H1 (cell line): ENCODE results near the gene IGLL5. TPM values are rescaled to one million over a fixed set of nuclear protein-coding genes. Genes with fewer than 3 reads are reported as not detected.

Source experiments
- CTCF ChIA-PET: fragments of 300-600 bp; sonication (Branson Sonifier 250); formaldehyde crosslinking; loops from one replicate; lab custom pipeline; 2021; ENCODE audit not compliant: partially characterized antibody; lab: Charles Lee
- POLR2A ChIA-PET: fragments of 300-600 bp; sonication (Branson Sonifier 250); formaldehyde crosslinking; loops from one replicate; lab custom pipeline; 2021; ENCODE audit warnings: inconsistent platforms; ENCODE audit not compliant: partially characterized antibody; lab: Charles Lee
- DNase-seq, 2 experiments: peaks; one replicate each; pipeline versions ENCODE4 v3.0.0 to v3.0.0-alpha.2; 2010 to 2022; ENCODE audit warnings: low spot score in 2 of 2, low read depth in 1 of 2, mixed read lengths in 1 of 2
- FAIRE-seq: peaks from 2 replicates; lab custom pipeline; 2011; peaks lifted over from hg19 to GRCh38; lab: Jason Lieb, UNC
- H2AFZ ChIP-seq: 2 replicates; pipeline ENCODE4 v1.8.1; 2012; ENCODE audit warnings: low read length, inconsistent platforms
- H2AK5ac ChIP-seq: 2 replicates; pipeline ENCODE4 v1.6.1; 2013; ENCODE audit warnings: low read depth, low read length
- H2BK120ac ChIP-seq: replicated peaks from 2 replicates; pipeline ENCODE3; 2013; ENCODE audit warnings: low read depth, low read length, inconsistent platforms
- H2BK12ac ChIP-seq: 2 replicates; pipeline ENCODE4 v1.6.1; 2013; ENCODE audit warnings: low read depth, low read length
- H2BK15ac ChIP-seq: 2 replicates; pipeline ENCODE4 v1.6.1; 2013; ENCODE audit warnings: low read length
- H2BK20ac ChIP-seq: 2 replicates; pipeline ENCODE4 v1.6.1; 2013; ENCODE audit warnings: low read length
- H2BK5ac ChIP-seq: 2 replicates; pipeline ENCODE4 v1.6.1; 2013; ENCODE audit warnings: low read depth, low read length
- H3K14ac ChIP-seq: 2 replicates; pipeline ENCODE4 v1.6.1; 2013; ENCODE audit warnings: inconsistent platforms; ENCODE audit not compliant: insufficient read length
- H3K18ac ChIP-seq: 2 replicates; pipeline ENCODE4 v1.6.1; 2013; ENCODE audit warnings: low read length; ENCODE audit errors: extremely low read depth
- H3K23ac ChIP-seq: 2 replicates; pipeline ENCODE4 v1.6.1; 2013; ENCODE audit warnings: inconsistent platforms; ENCODE audit not compliant: insufficient read length
- H3K23me2 ChIP-seq: 2 replicates; pipeline ENCODE4 v1.6.1; 2013; ENCODE audit warnings: low read depth, low read length
- H3K27ac ChIP-seq: 2 replicates; pipeline ENCODE4 v1.6.1; 2011; ENCODE audit warnings: low read depth, low read length, inconsistent platforms
- H3K27me3 ChIP-seq, 4 experiments: replicated peaks in 1 of 4; 1 replicate in 1 of 4; 2 replicates in 3 of 4; pipeline versions ENCODE4 v1.6.1 to v1.8.1; 2011 to 2013; ENCODE audit warnings: low read length in 3 of 4, mild to moderate bottlenecking in 3 of 4, inconsistent platforms in 2 of 4, mixed read lengths in 2 of 4, moderate library complexity in 1 of 4; ENCODE audit not compliant: control insufficient read depth in 3 of 4, insufficient read depth in 3 of 4; ENCODE audit errors: extremely low read depth in 1 of 4
- H3K36me3 ChIP-seq, 4 experiments: 2 replicates each; pipeline versions ENCODE4 v1.6.1 to v1.8.1; 2011 to 2013; ENCODE audit warnings: mild to moderate bottlenecking in 4 of 4, low read length in 3 of 4, moderate library complexity in 2 of 4, control low read depth in 1 of 4, inconsistent platforms in 1 of 4; ENCODE audit not compliant: insufficient read depth in 4 of 4, control insufficient read depth in 2 of 4
- H3K4ac ChIP-seq: replicated peaks from 2 replicates; pipeline ENCODE3; 2013; ENCODE audit warnings: low read length, low read depth, mixed read lengths, inconsistent platforms; ENCODE audit not compliant: insufficient read length
- H3K4me1 ChIP-seq, 4 experiments: replicated peaks in 1 of 4; 1 replicate in 1 of 4; 2 replicates in 3 of 4; pipeline versions ENCODE4 v1.6.1 to v1.8.1; 2011 to 2013; ENCODE audit warnings: low read length in 3 of 4, inconsistent platforms in 2 of 4, mixed read lengths in 1 of 4; ENCODE audit not compliant: insufficient read depth in 4 of 4, control insufficient read depth in 3 of 4
- H3K4me2 ChIP-seq, 2 experiments: 2 replicates each; pipeline versions ENCODE4 v1.6.1 to v1.8.1; 2011 to 2013; ENCODE audit warnings: low read depth in 2 of 2, low read length in 2 of 2, control low read depth in 1 of 2, inconsistent platforms in 1 of 2, mild to moderate bottlenecking in 1 of 2; ENCODE audit not compliant: insufficient read depth in 1 of 2
- H3K4me3 ChIP-seq, 4 experiments: fragments of 200-600, 300-600 bp in 1 of 4; sonication (generic), shearing (Covaris generic), sonication (Bioruptor Twin) in 1 of 4; 2 replicates each; pipeline versions ENCODE4 v1.5.1 to v1.8.1; 2011 to 2016; ENCODE audit warnings: low read length in 4 of 4, low read depth in 3 of 4, control low read depth in 2 of 4, inconsistent platforms in 2 of 4, mild to moderate bottlenecking in 2 of 4, mixed read lengths in 1 of 4, moderate library complexity in 1 of 4; ENCODE audit not compliant: insufficient read depth in 2 of 4; ENCODE audit errors: extremely low read depth in 1 of 4
- H3K56ac ChIP-seq: replicated peaks from 2 replicates; pipeline ENCODE3; 2013; ENCODE audit warnings: low read depth, mild to moderate bottlenecking, mixed read lengths, low read length, inconsistent platforms; ENCODE audit not compliant: insufficient read length
- H3K79me1 ChIP-seq: 2 replicates; pipeline ENCODE4 v1.6.1; 2013; ENCODE audit warnings: low read depth, low read length, control low read depth
- H3K79me2 ChIP-seq, 2 experiments: 2 replicates each; pipeline versions ENCODE4 v1.6.1 to v1.8.1; 2012 to 2013; ENCODE audit warnings: low read length in 2 of 2, mild to moderate bottlenecking in 2 of 2, inconsistent platforms in 1 of 2; ENCODE audit not compliant: insufficient read depth in 2 of 2, control insufficient read depth in 1 of 2
- H3K9ac ChIP-seq, 4 experiments: replicated peaks in 1 of 4; 1 replicate in 1 of 4; 2 replicates in 3 of 4; pipeline versions ENCODE4 v1.6.1 to v1.8.1; 2011 to 2013; ENCODE audit warnings: low read depth in 3 of 4, low read length in 3 of 4, control low read depth in 2 of 4, mild to moderate bottlenecking in 2 of 4, moderate library complexity in 2 of 4, inconsistent platforms in 1 of 4; ENCODE audit errors: extremely low read depth in 1 of 4
- H3K9me3 ChIP-seq, 2 experiments: 2 replicates each; pipeline versions ENCODE4 v1.6.1 to v1.8.1; 2012 to 2013; ENCODE audit warnings: mild to moderate bottlenecking in 2 of 2, moderate library complexity in 2 of 2, control low read depth in 1 of 2, inconsistent platforms in 1 of 2, low read depth in 1 of 2, low read length in 1 of 2, mixed read lengths in 1 of 2; ENCODE audit not compliant: insufficient read depth in 2 of 2
- H4K20me1 ChIP-seq, 2 experiments: replicated peaks in 1 of 2; 2 replicates each; pipeline versions ENCODE3 to v1.8.1; 2011 to 2013; ENCODE audit warnings: inconsistent platforms in 2 of 2, low read length in 2 of 2, mild to moderate bottlenecking in 1 of 2; ENCODE audit not compliant: insufficient read depth in 2 of 2, control insufficient read depth in 1 of 2
- H4K5ac ChIP-seq: 2 replicates; pipeline ENCODE4 v1.6.1; 2013; ENCODE audit warnings: low read length, low read depth, mixed read lengths, inconsistent platforms; ENCODE audit not compliant: insufficient read length
- H4K8ac ChIP-seq: 2 replicates; pipeline ENCODE4 v1.8.0; 2013; ENCODE audit warnings: mild to moderate bottlenecking, moderate library complexity, low read length, inconsistent platforms; ENCODE audit not compliant: insufficient read depth; ENCODE audit errors: extremely low read depth
- H4K91ac ChIP-seq: replicated peaks from 2 replicates; pipeline ENCODE3; 2013; ENCODE audit warnings: low read length, mixed read lengths, inconsistent platforms; ENCODE audit not compliant: insufficient read length
- CTCF ChIP-seq, 3 experiments: IDR thresholded peaks; 1 replicate in 2 of 3; 2 replicates in 1 of 3; pipeline versions ENCODE4 v1.5.1 to v1.6.1; 2011; ENCODE audit warnings: low read length in 3 of 3, mild to moderate bottlenecking in 3 of 3, inconsistent platforms in 2 of 3, low read depth in 1 of 3, moderate library complexity in 1 of 3; ENCODE audit not compliant: insufficient read depth in 1 of 3; ENCODE audit errors: control extremely low read depth in 1 of 3
- RBBP5 ChIP-seq: IDR thresholded peaks from 2 replicates; pipeline ENCODE4 v1.7.1; 2012; ENCODE audit warnings: low read depth, mild to moderate bottlenecking, inconsistent platforms, low read length, moderate library complexity, borderline replicate concordance
- WGBS, 2 experiments: shearing (Covaris generic) in 1 of 2; methylation state at CpG; one replicate each; pipeline versions ENCODE4 v1.1.6 to v1.1.7; 2013 to 2015; ENCODE audit warnings: low lambda C conversion rate in 2 of 2, mixed read lengths in 2 of 2, inconsistent platforms in 1 of 2, low coverage in 1 of 2, missing lambda C conversion rate in 1 of 2; ENCODE audit not compliant: insufficient replicate concordance in 2 of 2, insufficient coverage in 1 of 2, insufficient read length in 1 of 2; ENCODE audit errors: extremely low coverage in 1 of 2, missing lambda C conversion rate in 1 of 2; 5-methylcytosine and 5-hydroxymethylcytosine counted together
- polyA plus RNA-seq, 7 experiments: library from polyadenylated mRNA; depleted of rRNA in 3 of 7; stranded (reverse) in 5 of 7; unstranded in 2 of 7; fragments of >200 nt in 5 of 7; fragments of 200-250 nt in 2 of 7; gene quantifications; 1 replicate in 5 of 7; 2 replicates in 1 of 7; 4 replicates in 1 of 7; pipeline versions ENCODE4 v1.2.1 to v1.2.3, GENCODE V29; 2011 to 2013; ENCODE audit warnings: missing spikeins in 2 of 7, mixed read lengths in 2 of 7
- total RNA-seq: library from RNA; stranded (reverse); fragmentation: NEBNext Ultra II Directional; extraction: Animal tissue kit (Norgen Biotek cat#: 25700); gene quantifications from 2 replicates; pipeline ENCODE4 v1.2.1, GENCODE V29; 2021

The IGLL5 gene
- total and polyA plus RNA-seq, 2 of the 8 experiments (the other 6 are each of a cell fraction or from before 2014, with no cell fraction given), result not detected

GRCh38 chr22:22943521-22944267 lies 56.1 kb downstream of the IGLL5 start:
- Histone ChIP-seq H3K4me2 (no peak overlapping the region), H3K4me1 (no peaks in the 10 kb centered on the region), H2AFZ (no peak overlapping the region), H2AK5ac (no peak overlapping the region), H2BK12ac (no peak overlapping the region), H3K27me3 (peaks cover 0 to 9% (median 2%) of the 10 kb centered on the region in 4 experiments; a peak in 3 of 7 replicates), H3K56ac (no peak overlapping the region), H3K27ac (no peak overlapping the region), H3K36me3 (no peaks in the 10 kb centered on the region), H3K14ac (no peak overlapping the region), H3K4me3 (no peak overlapping the region), H4K91ac (no peak overlapping the region), H2BK20ac (no peak overlapping the region), H4K20me1 (peaks cover 0 to 5% of the 10 kb centered on the region in 2 experiments), H3K4ac (no peak overlapping the region), H3K23ac (no peak overlapping the region), H3K9me3 (peaks cover 7 to 33% of the 10 kb centered on the region in 2 experiments; a peak in 3 of 4 replicates), H4K8ac (no peak overlapping the region), H4K5ac (no peak overlapping the region), H3K18ac (no peak overlapping the region), H3K23me2 (no peaks in the 10 kb centered on the region), H2BK5ac (no peak overlapping the region), H3K79me2 (no peaks in the 10 kb centered on the region), H3K9ac (no peak overlapping the region), H3K79me1 (no peaks in the 10 kb centered on the region), H2BK120ac (no peak overlapping the region), H2BK15ac (no peak overlapping the region)
- TF ChIP-seq RBBP5 (no peak), CTCF (IDR thresholded peaks at IDR 0.05; ENCODE audit: control extremely low read depth in 1 of 3, insufficient read depth in 1 of 3, low read depth in 1 of 3, low read length in 3 of 3) (peak in 2 of 3 experiments; percentile 14 to 23; a peak in 2 of 4 replicates)
- DNase-seq (peak in 1 of 2 experiments; percentile 45), FAIRE-seq (no peak)
- ChIA-PET CTCF (interaction anchor here (1.9 kb wide), 1 partner anchor 12 kb away, joined by 6 read pairs; no protein-coding TSS in a partner anchor), POLR2A (no interaction called here)
- WGBS, 2 experiments, result 78% methylated on average over 14 of the region's 14 CpGs; no CpG with 5 or more reads in 1 of the 2 experiments
